ENCODE data around the gene MAN1A1. TPM values are rescaled to one million over a fixed set of nuclear protein-coding genes. Genes with fewer than 3 reads are reported as not detected.

The MAN1A1 gene
- total and polyA plus RNA-seq, 2 of the 8 experiments (the other 6 are each of a cell fraction or from before 2014, with no cell fraction given) = 1.8 to 5.4 TPM

DNA sequence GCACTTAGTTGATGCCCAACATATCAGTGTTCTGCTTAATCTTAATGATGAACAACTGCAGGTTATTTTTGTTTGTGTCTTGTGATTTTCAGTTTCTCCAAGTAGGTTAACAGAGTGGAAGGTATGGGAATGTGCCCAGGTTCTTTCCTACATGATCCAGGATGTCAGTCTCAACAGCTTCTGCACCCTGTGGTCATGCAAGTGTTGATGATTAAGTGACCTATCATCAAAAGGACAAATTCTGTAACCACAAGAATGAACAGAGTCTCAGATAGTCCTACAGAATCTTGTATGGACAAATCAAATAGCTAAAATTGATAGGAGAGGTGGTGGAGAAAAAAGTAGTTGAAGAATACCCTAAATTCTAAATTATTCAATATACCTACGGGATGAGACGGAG is 26.1 kb downstream of the MAN1A1 start:
- Histone ChIP-seq H3K4me2 (ENCODE audit: insufficient read depth in 1 of 2, low read depth in 2 of 2, low read length in 2 of 2) (no peak overlapping the region), H2BK5ac (ENCODE audit: low read depth, low read length) (no peak overlapping the region), H2AK5ac (ENCODE audit: low read depth, low read length) (no peak overlapping the region), H4K8ac (ENCODE audit: extremely low read depth, insufficient read depth, low read length) (no peak overlapping the region), H3K4me3 (ENCODE audit: extremely low read depth in 1 of 4, insufficient read depth in 2 of 4, low read depth in 3 of 4, low read length in 4 of 4) (no peak overlapping the region), H3K56ac (replicated peaks; ENCODE audit: insufficient read length, low read depth, low read length) (no peak overlapping the region), H4K91ac (replicated peaks; ENCODE audit: insufficient read length, low read length) (no peak overlapping the region), H4K5ac (ENCODE audit: insufficient read length, low read depth, low read length) (no peak overlapping the region), H3K27me3 (replicated peaks in 1 of 4; ENCODE audit: control insufficient read depth in 3 of 4, extremely low read depth in 1 of 4, insufficient read depth in 3 of 4, low read length in 3 of 4) (no peaks in the 10 kb centered on the region), H2AFZ (ENCODE audit: low read length) (no peak overlapping the region), H4K20me1 (replicated peaks in 1 of 2; ENCODE audit: control insufficient read depth in 1 of 2, insufficient read depth in 2 of 2, low read length in 2 of 2) (no peaks in the 10 kb centered on the region), H3K36me3 (ENCODE audit: control insufficient read depth in 2 of 4, insufficient read depth in 4 of 4, low read length in 3 of 4) (no peaks in the 10 kb centered on the region), H3K18ac (ENCODE audit: extremely low read depth, low read length) (no peak overlapping the region), H3K4me1 (replicated peaks in 1 of 4; ENCODE audit: control insufficient read depth in 3 of 4, insufficient read depth in 4 of 4, low read length in 3 of 4) (no peaks in the 10 kb centered on the region), H2BK120ac (replicated peaks; ENCODE audit: low read depth, low read length) (no peak overlapping the region), H3K4ac (replicated peaks; ENCODE audit: insufficient read length, low read depth, low read length) (no peak overlapping the region), H2BK15ac (ENCODE audit: low read length) (no peak overlapping the region), H3K27ac (ENCODE audit: low read depth, low read length) (no peak overlapping the region), H3K9me3 (ENCODE audit: insufficient read depth in 2 of 2, low read depth in 1 of 2, low read length in 1 of 2) (no peaks in the 10 kb centered on the region), H3K23ac (ENCODE audit: insufficient read length) (no peak overlapping the region), H2BK12ac (ENCODE audit: low read depth, low read length) (no peak overlapping the region), H3K79me2 (ENCODE audit: control insufficient read depth in 1 of 2, insufficient read depth in 2 of 2, low read length in 2 of 2) (no peaks in the 10 kb centered on the region), H3K9ac (replicated peaks in 1 of 4; ENCODE audit: extremely low read depth in 1 of 4, low read depth in 3 of 4, low read length in 3 of 4) (no peak overlapping the region), H3K23me2 (ENCODE audit: low read depth, low read length) (no peaks in the 10 kb centered on the region), H2BK20ac (ENCODE audit: low read length) (no peak overlapping the region), H3K79me1 (ENCODE audit: low read depth, low read length) (no peaks in the 10 kb centered on the region), H3K14ac (ENCODE audit: insufficient read length) (no peak overlapping the region)
- CTCF ChIA-PET (ENCODE audit: partially characterized antibody) = interaction anchor here (3.3 kb wide), 1 partner anchor 10 kb away, joined by 20 read pairs; no protein-coding TSS in a partner anchor
- POLR2A ChIA-PET (ENCODE audit: partially characterized antibody) = no interaction called here
- TF ChIP-seq KDM5A (IDR thresholded peaks at IDR 0.05; ENCODE audit: low read length) = no peak
- TF ChIP-seq CHD2 (IDR thresholded peaks at IDR 0.05; ENCODE audit: low read length) = no peak
- FAIRE-seq = no peak
- WGBS, 2 experiments (ENCODE audit: extremely low coverage in 1 of 2, insufficient coverage in 1 of 2, insufficient read length in 1 of 2, insufficient replicate concordance in 2 of 2, low coverage in 1 of 2, low lambda C conversion rate in 2 of 2, missing lambda C conversion rate in 1 of 2) = 87% methylated on average over 2 of the region's 2 CpGs; no CpG with 5 or more reads in 1 of the 2 experiments
- no peak for DNase-seq (ENCODE audit: low read depth in 1 of 2, low spot score in 2 of 2)
